A673 (cell line): ENCODE data around the gene RAB39B. TPM values are rescaled to one million over a fixed set of nuclear protein-coding genes. Genes with fewer than 3 reads are reported as not detected.
"Not testable (repeated sequence)": the region's sequence is repeated elsewhere in the genome, so short reads cannot be mapped to it uniquely, and the experiment has no call there.

Source experiments
- BruUV-seq: library from RNA; stranded (reverse); fragments of 400-500 nt; replicated peaks from 2 replicates; lab custom pipeline; 2021; lab: Mats Ljungman, UMichigan
- CTCF ChIA-PET: fragments of 300-600 bp; sonication (Branson Sonifier 250); formaldehyde crosslinking; loops from one replicate; lab custom pipeline; 2022; ENCODE audit warnings: antibody characterized with exemption; lab: Charles Lee
- POLR2A ChIA-PET: fragments of 300-600 bp; sonication (Branson Sonifier 250); formaldehyde crosslinking; loops from one replicate; lab custom pipeline; 2022; ENCODE audit warnings: antibody characterized with exemption; ENCODE audit not compliant: low non-redundant PET; lab: Charles Lee
- DNase-seq: peaks from one replicate; pipeline ENCODE4 v3.0.0-alpha.2; 2015; ENCODE audit warnings: low spot score
- H3K27ac ChIP-seq: fragments of 200-600 bp; sonication (generic); 2 replicates; pipeline ENCODE4 v1.5.1; 2016; ENCODE audit warnings: mixed run types, low read depth, mild to moderate bottlenecking, mixed read lengths, antibody characterized with exemption, low read length; ENCODE audit not compliant: poor library complexity, severe bottlenecking
- H3K27me3 ChIP-seq: fragments of 200-600 bp; sonication (generic); replicated peaks from 2 replicates; pipeline ENCODE4 v1.6.1; 2017; ENCODE audit warnings: mixed run types, low read depth, mild to moderate bottlenecking, mixed read lengths, antibody characterized with exemption, low read length; ENCODE audit not compliant: insufficient read depth, poor library complexity
- H3K36me3 ChIP-seq: fragments of 200-600 bp; sonication (generic); 2 replicates; pipeline ENCODE4 v1.6.1; 2016; ENCODE audit warnings: mixed run types, mild to moderate bottlenecking, mixed read lengths, antibody characterized with exemption, low read length; ENCODE audit not compliant: insufficient read depth, poor library complexity, severe bottlenecking
- H3K4me1 ChIP-seq: fragments of 200-600 bp; sonication (generic); 2 replicates; pipeline ENCODE4 v1.6.1; 2017; ENCODE audit warnings: mixed run types, mild to moderate bottlenecking, mixed read lengths, antibody characterized with exemption, low read length; ENCODE audit not compliant: insufficient read depth, poor library complexity, severe bottlenecking
- H3K4me3 ChIP-seq: fragments of 200-600 bp; sonication (generic); 2 replicates; pipeline ENCODE4 v1.5.1; 2016; ENCODE audit warnings: low read depth, mixed run types, mild to moderate bottlenecking, mixed read lengths, low read length; ENCODE audit not compliant: poor library complexity, severe bottlenecking
- H3K9me3 ChIP-seq: fragments of 200-600 bp; sonication (generic); 2 replicates; pipeline ENCODE4 v1.6.1; 2016; ENCODE audit warnings: mixed run types, low read depth, mild to moderate bottlenecking, mixed read lengths, antibody characterized with exemption, low read length; ENCODE audit not compliant: poor library complexity, severe bottlenecking
- CTCF ChIP-seq: fragments of 300-800, 200-600 bp; sonication (generic); conservative IDR thresholded peaks from 2 replicates; pipeline ENCODE4 v1.5.1; 2017; ENCODE audit warnings: low read depth, mild to moderate bottlenecking, antibody characterized with exemption, low read length, moderate library complexity, mixed read lengths
- EZH2 ChIP-seq: fragments of 200-600 bp; sonication (generic); IDR thresholded peaks from 2 replicates; pipeline ENCODE4 v1.6.1; 2017; ENCODE audit warnings: borderline replicate concordance, low read depth, mild to moderate bottlenecking, mixed read lengths, antibody characterized with exemption, low read length; ENCODE audit not compliant: poor library complexity, severe bottlenecking
- intact Hi-C: fragments of 100-400 bp; cut with micrococcal nuclease; formaldehyde crosslinking; loops from one replicate; pipeline ENCODE4 v1.10.0; 2022; ENCODE audit not compliant: unreplicated experiment
- total RNA-seq: library from RNA; stranded (reverse); gene quantifications from 2 replicates; pipeline ENCODE4 v1.2.3, GENCODE V29; 2021

The RAB39B gene
- total RNA-seq, 1 experiment from 2014 or later: 0.43 TPM

GRCh38 chrX:155225774-155226173, 38.5 kb downstream of the RAB39B start:
- H3K27ac ChIP-seq: no peak overlapping the region
- peaks cover 15% of the 10 kb centered on the region for H3K36me3 ChIP-seq
- DNase-seq: no peak
- intact Hi-C loops: no loop called here
- TF ChIP-seq EZH2: no peak
- TF ChIP-seq CTCF: no peak
- H3K4me1 ChIP-seq: no peaks in the 10 kb centered on the region
- H3K27me3 ChIP-seq: no peaks in the 10 kb centered on the region
- ChIA-PET POLR2A (no interaction called here), CTCF (no interaction called here)
- BruUV-seq: no TSS peak
- no peak overlapping the region for H3K4me3 ChIP-seq
- H3K9me3 ChIP-seq: no peaks in the 10 kb centered on the region

- POLR2A ChIA-PET: not testable (repeated sequence)
- H3K36me3 ChIP-seq: peaks cover 18% of the 10 kb centered on the region
These were observed 40.5 kb downstream of the RAB39B start for GRCh38 chrX:155223746-155224145.

GRCh38 chrX:155221351-155221750, 42.9 kb downstream of the RAB39B start:
- CTCF ChIA-PET: no interaction called here
- Histone ChIP-seq H3K9me3 (no peaks in the 10 kb centered on the region), H3K27ac (no peak overlapping the region), H3K27me3 (no peaks in the 10 kb centered on the region), H3K4me1 (no peaks in the 10 kb centered on the region), H3K36me3 (peaks cover 11% of the 10 kb centered on the region), H3K4me3 (no peak overlapping the region)
- TF ChIP-seq EZH2: no peak
- TF ChIP-seq CTCF: no peak
- no TSS peak for BruUV-seq
- POLR2A ChIA-PET: no interaction called here
- DNase-seq: no peak
- intact Hi-C loops: no loop called here

More at GRCh38 chrX:155223746-155224145, 40.5 kb downstream of the RAB39B start:
- BruUV-seq, intact Hi-C loops, H3K4me3 ChIP-seq, CTCF ChIA-PET, DNase-seq, H3K27ac ChIP-seq, H3K9me3 ChIP-seq, H3K4me1 ChIP-seq, H3K27me3 ChIP-seq: not testable (repeated sequence)

- Histone ChIP-seq H3K36me3 (peaks cover 11% of the 10 kb centered on the region), H3K9me3 (no peaks in the 10 kb centered on the region), H3K27me3 (no peaks in the 10 kb centered on the region), H3K4me3 (no peak overlapping the region), H3K27ac (no peak overlapping the region), H3K4me1 (no peaks in the 10 kb centered on the region)
- POLR2A ChIA-PET: no interaction called here
- no peak for DNase-seq
- TF ChIP-seq CTCF: no peak
- no peak for TF ChIP-seq EZH2
- intact Hi-C loops: no loop called here
- CTCF ChIA-PET: no interaction called here
- BruUV-seq: no TSS peak
These were observed 45.5 kb downstream of the RAB39B start for GRCh38 chrX:155218777-155219176.
